Astrocyte (in vitro differentiated cells and primary cell): ENCODE data around the gene KRTAP12-2. TPM values are rescaled to one million over a fixed set of nuclear protein-coding genes. Genes with fewer than 3 reads are reported as not detected.
"Not testable (repeated sequence)": the region's sequence is repeated elsewhere in the genome, so short reads cannot be mapped to it uniquely, and the experiment has no call there.

Experiments
- DNase-seq: peaks from one replicate; pipeline ENCODE4 v3.0.0-alpha.2; 2010; ENCODE audit warnings: low read depth
- FAIRE-seq: peaks from 2 replicates; lab custom pipeline; 2011; peaks lifted over from hg19 to GRCh38; lab: Jason Lieb, UNC
- H2AFZ ChIP-seq: 2 replicates; pipeline ENCODE4 v1.6.0; 2012; ENCODE audit warnings: low read depth, low read length, inconsistent platforms
- H3K27ac ChIP-seq: 2 replicates; pipeline ENCODE4 v1.5.1; 2011; ENCODE audit warnings: low read depth, low read length, inconsistent platforms
- H3K27me3 ChIP-seq: 2 replicates; pipeline ENCODE4 v1.6.0; 2011; ENCODE audit warnings: low read length, inconsistent platforms; ENCODE audit not compliant: insufficient read depth
- H3K36me3 ChIP-seq: 2 replicates; pipeline ENCODE4 v1.5.1; 2011; ENCODE audit warnings: low read length, inconsistent platforms; ENCODE audit not compliant: insufficient read depth
- H3K4me1 ChIP-seq: 2 replicates; pipeline ENCODE4 v1.5.1; 2011; ENCODE audit warnings: low read length, inconsistent platforms; ENCODE audit not compliant: insufficient read depth
- H3K4me2 ChIP-seq: 2 replicates; pipeline ENCODE4 v1.6.0; 2012; ENCODE audit warnings: low read length, inconsistent platforms
- H3K4me3 ChIP-seq: 2 replicates; pipeline ENCODE4 v1.5.1; 2011; ENCODE audit warnings: low read depth, mild to moderate bottlenecking, low read length, inconsistent platforms; ENCODE audit not compliant: insufficient read depth
- H3K79me2 ChIP-seq: 2 replicates; pipeline ENCODE4 v1.6.0; 2012; ENCODE audit warnings: mild to moderate bottlenecking, low read length, inconsistent platforms; ENCODE audit not compliant: insufficient read depth
- H3K9ac ChIP-seq: 2 replicates; pipeline ENCODE4 v1.6.0; 2012; ENCODE audit warnings: mild to moderate bottlenecking, low read length, inconsistent platforms
- H3K9me3 ChIP-seq: 2 replicates; pipeline ENCODE4 v1.5.1; 2012; ENCODE audit warnings: low read depth, mild to moderate bottlenecking, low read length, inconsistent platforms; ENCODE audit not compliant: insufficient read depth
- H4K20me1 ChIP-seq: 2 replicates; pipeline ENCODE4 v1.6.0; 2012; ENCODE audit warnings: low read length, inconsistent platforms; ENCODE audit not compliant: insufficient read depth
- H3K27ac Mint-ChIP-seq: one replicate; pipeline ENCODE4 v1.8.0; 2021; ENCODE audit warnings: mild to moderate bottlenecking, mixed read lengths; ENCODE audit not compliant: unreplicated experiment
- H3K27me3 Mint-ChIP-seq: one replicate; pipeline ENCODE4 v1.8.0; 2021; ENCODE audit warnings: low read depth, mixed read lengths; ENCODE audit not compliant: unreplicated experiment
- H3K36me3 Mint-ChIP-seq: one replicate; pipeline ENCODE4 v1.8.0; 2021; ENCODE audit warnings: low read depth, mixed read lengths; ENCODE audit not compliant: unreplicated experiment
- H3K4me1 Mint-ChIP-seq: one replicate; pipeline ENCODE4 v1.8.0; 2021; ENCODE audit warnings: low read depth, mixed read lengths; ENCODE audit not compliant: unreplicated experiment
- H3K4me3 Mint-ChIP-seq: one replicate; pipeline ENCODE4 v1.8.0; 2021; ENCODE audit warnings: mild to moderate bottlenecking, moderate library complexity, mixed read lengths; ENCODE audit not compliant: unreplicated experiment
- H3K9me3 Mint-ChIP-seq: one replicate; pipeline ENCODE4 v1.8.0; 2021; ENCODE audit warnings: mild to moderate bottlenecking, mixed read lengths; ENCODE audit not compliant: unreplicated experiment
- CTCF ChIP-seq: IDR thresholded peaks from 2 replicates; pipeline ENCODE4 v1.5.1; 2011; ENCODE audit warnings: low read depth, mild to moderate bottlenecking, inconsistent platforms, low read length, moderate library complexity; ENCODE audit not compliant: insufficient read depth
- EZH2 ChIP-seq: IDR thresholded peaks from 2 replicates; pipeline ENCODE4 v1.6.1; 2012; ENCODE audit warnings: mild to moderate bottlenecking, low read length, inconsistent platforms; ENCODE audit not compliant: insufficient read depth
- total RNA-seq: library from RNA; stranded (reverse); gene quantifications from 2 replicates; pipeline ENCODE4 v1.2.1, GENCODE V29; 2021

Gene KRTAP12-2
- total RNA-seq, 1 donor from 2014 or later: not detected

- H3K27ac Mint-ChIP-seq: no peak overlapping the region
- no peak overlapping the region for H3K4me3 ChIP-seq
- H3K36me3 ChIP-seq: no peaks in the 10 kb centered on the region
- no peak for DNase-seq
- H3K4me3 Mint-ChIP-seq: no peak overlapping the region
- H3K4me1 ChIP-seq: no peaks in the 10 kb centered on the region
- no peak for FAIRE-seq
- no peaks in the 10 kb centered on the region for H3K79me2 ChIP-seq
- H3K4me1 Mint-ChIP-seq: no peaks in the 10 kb centered on the region
- no peak for TF ChIP-seq EZH2
- TF ChIP-seq CTCF: no peak
- no peaks in the 10 kb centered on the region for H3K36me3 Mint-ChIP-seq
- no peaks in the 10 kb centered on the region for H3K27me3 ChIP-seq
- no peaks in the 10 kb centered on the region for H4K20me1 ChIP-seq
- peaks cover 2% of the 10 kb centered on the region for H3K9me3 ChIP-seq
- no peak overlapping the region for H2AFZ ChIP-seq
- H3K9me3 Mint-ChIP-seq: peaks cover 16% of the 10 kb centered on the region
- H3K9ac ChIP-seq: no peak overlapping the region
- peaks cover 33% of the 10 kb centered on the region for H3K27me3 Mint-ChIP-seq
- H3K4me2 ChIP-seq: no peak overlapping the region
- H3K27ac ChIP-seq: no peak overlapping the region
Observed at GRCh38 chr21:44639331-44639655, 27.4 kb downstream of the KRTAP12-2 start.

GRCh38 chr21:44638506-44639330 lies 28.0 kb downstream of the KRTAP12-2 start:
- H3K27me3 Mint-ChIP-seq: peaks cover 31% of the 10 kb centered on the region
- H3K4me2 ChIP-seq, H3K4me1 ChIP-seq, H4K20me1 ChIP-seq, H3K27me3 ChIP-seq, H3K4me1 Mint-ChIP-seq, H3K9ac ChIP-seq, H3K4me3 ChIP-seq, FAIRE-seq, H3K9me3 ChIP-seq, H3K27ac Mint-ChIP-seq, H3K27ac ChIP-seq, H3K4me3 Mint-ChIP-seq, DNase-seq, H3K36me3 ChIP-seq, H2AFZ ChIP-seq, H3K79me2 ChIP-seq, H3K36me3 Mint-ChIP-seq: not testable (repeated sequence)
- H3K9me3 Mint-ChIP-seq: peaks cover 11% of the 10 kb centered on the region

GRCh38 chr21:44637851-44638348 lies 28.8 kb downstream of the KRTAP12-2 start:
- H3K79me2 ChIP-seq, H3K27ac ChIP-seq, H3K4me2 ChIP-seq, H3K4me1 ChIP-seq, H3K4me3 Mint-ChIP-seq, H3K36me3 ChIP-seq, H3K9me3 Mint-ChIP-seq, H3K9me3 ChIP-seq, H3K27ac Mint-ChIP-seq, H3K36me3 Mint-ChIP-seq, H2AFZ ChIP-seq, H3K27me3 ChIP-seq, H3K9ac ChIP-seq, FAIRE-seq, H4K20me1 ChIP-seq, DNase-seq, H3K4me1 Mint-ChIP-seq, H3K4me3 ChIP-seq: not testable (repeated sequence)
- peaks cover 29% of the 10 kb centered on the region for H3K27me3 Mint-ChIP-seq
